GM23338 (cell line): ENCODE data around the gene ZCCHC2. TPM values are rescaled to one million over a fixed set of nuclear protein-coding genes. Genes with fewer than 3 reads are reported as not detected.
A peak's percentile ranks its signal among the peaks of the same experiment; 100 is the strongest.

Source experiments
- ATAC-seq: fragments of 200-7000 bp; cut with Tn5 transposase; 3 replicates; pipeline ENCODE4 v1.9.1; 2020
- DNase-seq: peaks from one replicate; pipeline ENCODE4 v3.0.0-alpha.2; 2015; ENCODE audit warnings: low spot score
- H2AFZ ChIP-seq: fragments of 200-600 bp; sonication (generic); 2 replicates; pipeline ENCODE4 v1.8.0; 2016; ENCODE audit warnings: antibody characterized with exemption, mild to moderate bottlenecking, moderate library complexity
- H3F3A ChIP-seq: fragments of 200-600 bp; sonication (generic); replicated peaks from 2 replicates; pipeline ENCODE4 v1.8.0; 2017; ENCODE audit warnings: antibody characterized with exemption, mixed run types, low read depth
- H3K27ac ChIP-seq: fragments of 200-600 bp; sonication (generic); 2 replicates; pipeline ENCODE4 v1.6.1; 2016; ENCODE audit warnings: low read depth
- H3K27me3 ChIP-seq: fragments of 200-600 bp; sonication (generic); 2 replicates; pipeline ENCODE4 v1.8.0; 2016; ENCODE audit warnings: mild to moderate bottlenecking, mixed run types, moderate library complexity; ENCODE audit not compliant: insufficient read depth
- H3K36me3 ChIP-seq: fragments of 200-600 bp; sonication (generic); 2 replicates; pipeline ENCODE4 v1.8.0; 2016; ENCODE audit warnings: mild to moderate bottlenecking; ENCODE audit not compliant: insufficient read depth
- H3K4me1 ChIP-seq: fragments of 200-600 bp; sonication (generic); 2 replicates; pipeline ENCODE4 v1.8.0; 2016; ENCODE audit warnings: mild to moderate bottlenecking, moderate library complexity; ENCODE audit not compliant: insufficient read depth
- H3K4me2 ChIP-seq: fragments of 200-600 bp; sonication (generic); 2 replicates; pipeline ENCODE4 v1.7.1; 2017; ENCODE audit warnings: mixed run types
- H3K4me3 ChIP-seq: fragments of 200-600 bp; sonication (generic); 2 replicates; pipeline ENCODE4 v1.6.1; 2016; ENCODE audit warnings: mixed run types
- H3K79me2 ChIP-seq: fragments of 200-600 bp; sonication (generic); replicated peaks from 2 replicates; pipeline ENCODE4 v1.8.0; 2017; ENCODE audit warnings: mild to moderate bottlenecking; ENCODE audit not compliant: insufficient read depth
- H3K9me2 ChIP-seq: fragments of 200-600 bp; sonication (generic); 2 replicates; pipeline ENCODE4 v1.8.0; 2017; ENCODE audit not compliant: insufficient read depth
- H4K20me1 ChIP-seq: fragments of 200-600 bp; sonication (generic); replicated peaks from 2 replicates; pipeline ENCODE4 v1.8.0; 2017; ENCODE audit warnings: mild to moderate bottlenecking; ENCODE audit not compliant: insufficient read depth
- H3K27ac Mint-ChIP-seq: 2 replicates; pipeline ENCODE4 v1.8.0; 2020; ENCODE audit warnings: inconsistent platforms, mild to moderate bottlenecking, moderate library complexity, mixed read lengths
- H3K27me3 Mint-ChIP-seq: 3 replicates; pipeline ENCODE4 v1.8.0; 2022; ENCODE audit warnings: low read depth, mild to moderate bottlenecking, moderate library complexity, mixed read lengths, inconsistent platforms; ENCODE audit not compliant: insufficient read depth, poor library complexity
- H3K36me3 Mint-ChIP-seq: 3 replicates; pipeline ENCODE4 v1.8.0; 2021; ENCODE audit warnings: low read depth, mild to moderate bottlenecking, inconsistent platforms, moderate library complexity, mixed read lengths
- H3K4me1 Mint-ChIP-seq: 3 replicates; pipeline ENCODE4 v1.8.0; 2020; ENCODE audit warnings: mild to moderate bottlenecking, inconsistent platforms, mixed read lengths
- H3K4me3 Mint-ChIP-seq: 3 replicates; pipeline ENCODE4 v1.8.0; 2021; ENCODE audit warnings: moderate library complexity, mild to moderate bottlenecking, inconsistent platforms, mixed read lengths
- H3K9me3 Mint-ChIP-seq: 3 replicates; pipeline ENCODE4 v1.8.0; 2020; ENCODE audit warnings: moderate library complexity, mild to moderate bottlenecking, inconsistent platforms, mixed read lengths
- CREB1 ChIP-seq: fragments of 250-450 bp; sonication (Bioruptor Pico); IDR thresholded peaks from 2 replicates; pipeline ENCODE4 v1.5.0; 2020; ENCODE audit warnings: low read depth, mild to moderate bottlenecking, moderate library complexity
- EZH2 ChIP-seq: fragments of 200-600 bp; sonication (generic); IDR thresholded peaks from one replicate; pipeline ENCODE4 v1.8.0; 2017; ENCODE audit warnings: antibody characterized with exemption, mild to moderate bottlenecking, low read depth; ENCODE audit not compliant: unreplicated experiment
- EZH2phosphoT487 ChIP-seq: fragments of 200-600 bp; sonication (generic); IDR thresholded peaks from one replicate; pipeline ENCODE4 v1.8.1; 2018; ENCODE audit warnings: antibody characterized with exemption; ENCODE audit not compliant: unreplicated experiment
- JUNB ChIP-seq: IDR thresholded peaks from one replicate; pipeline ENCODE4 v1.6.1; 2016; ENCODE audit warnings: antibody characterized with exemption; ENCODE audit not compliant: unreplicated experiment
- POLR2AphosphoS5 ChIP-seq: IDR thresholded peaks from 2 replicates; pipeline ENCODE4 v1.6.1; 2016; ENCODE audit warnings: antibody characterized with exemption, low read depth
- STAT1 ChIP-seq: IDR thresholded peaks from one replicate; pipeline ENCODE4 v1.6.1; 2016; ENCODE audit warnings: antibody characterized with exemption; ENCODE audit not compliant: unreplicated experiment
- ZNF114 ChIP-seq: fragments of 250-450 bp; sonication (Bioruptor Pico); IDR thresholded peaks from 2 replicates; pipeline ENCODE4 v1.5.0; 2020; ENCODE audit warnings: mild to moderate bottlenecking, moderate library complexity
- ZNF331 ChIP-seq: fragments of 250-450 bp; sonication (Bioruptor Pico); IDR thresholded peaks from 2 replicates; pipeline ENCODE4 v1.5.0; 2020; ENCODE audit warnings: low read depth, mild to moderate bottlenecking, moderate library complexity
- polyA plus RNA-seq: library from polyadenylated mRNA; unstranded; fragments of >200 nt; fragmentation: Nextera tagmentation; extraction: Ambion mirVana; gene quantifications from 2 replicates; pipeline ENCODE4 v1.2.1, GENCODE V29; 2016
- total RNA-seq: library from RNA; depleted of rRNA; stranded (reverse); fragments of >200 nt; shearing (Covaris generic); gene quantifications from 2 replicates; pipeline ENCODE4 v1.2.3, GENCODE V29; 2014
- TF ChIP-seq, protein P1 (sequence below): fragments of 250-450 bp; sonication (Bioruptor Pico); IDR thresholded peaks from 2 replicates; pipeline ENCODE4 v1.5.0; 2020; ENCODE audit warnings: mild to moderate bottlenecking, moderate library complexity
- TF ChIP-seq, protein P2 (sequence below): IDR thresholded peaks from 2 replicates; pipeline ENCODE4 v1.6.1; 2016; ENCODE audit warnings: antibody characterized with exemption

ZCCHC2 gene
- total and polyA plus RNA-seq, 2 experiments from 2014 or later = 5.4 to 15.4 TPM

DNA sequence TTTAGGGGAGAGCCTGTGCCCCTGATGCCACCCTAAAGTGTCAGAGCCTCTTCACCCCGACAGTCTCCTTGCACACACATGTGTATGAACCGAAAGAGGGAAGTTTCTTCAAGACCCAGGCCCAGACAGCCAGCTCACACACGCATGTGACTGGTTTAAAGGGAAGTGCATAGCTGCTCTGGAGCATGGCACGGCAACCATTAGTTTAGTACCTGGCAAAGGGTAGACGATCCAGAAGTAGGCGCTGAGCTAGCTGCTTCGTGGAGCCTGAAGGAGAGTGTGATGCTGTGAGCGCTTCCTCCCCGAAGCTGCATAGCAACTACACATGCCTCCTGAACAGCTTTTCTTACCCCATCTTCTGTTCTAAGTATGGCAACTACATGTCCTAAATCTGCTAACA lies 91.7 kb downstream of the ZCCHC2 start (continued):
- TF ChIP-seq, protein P1, sequence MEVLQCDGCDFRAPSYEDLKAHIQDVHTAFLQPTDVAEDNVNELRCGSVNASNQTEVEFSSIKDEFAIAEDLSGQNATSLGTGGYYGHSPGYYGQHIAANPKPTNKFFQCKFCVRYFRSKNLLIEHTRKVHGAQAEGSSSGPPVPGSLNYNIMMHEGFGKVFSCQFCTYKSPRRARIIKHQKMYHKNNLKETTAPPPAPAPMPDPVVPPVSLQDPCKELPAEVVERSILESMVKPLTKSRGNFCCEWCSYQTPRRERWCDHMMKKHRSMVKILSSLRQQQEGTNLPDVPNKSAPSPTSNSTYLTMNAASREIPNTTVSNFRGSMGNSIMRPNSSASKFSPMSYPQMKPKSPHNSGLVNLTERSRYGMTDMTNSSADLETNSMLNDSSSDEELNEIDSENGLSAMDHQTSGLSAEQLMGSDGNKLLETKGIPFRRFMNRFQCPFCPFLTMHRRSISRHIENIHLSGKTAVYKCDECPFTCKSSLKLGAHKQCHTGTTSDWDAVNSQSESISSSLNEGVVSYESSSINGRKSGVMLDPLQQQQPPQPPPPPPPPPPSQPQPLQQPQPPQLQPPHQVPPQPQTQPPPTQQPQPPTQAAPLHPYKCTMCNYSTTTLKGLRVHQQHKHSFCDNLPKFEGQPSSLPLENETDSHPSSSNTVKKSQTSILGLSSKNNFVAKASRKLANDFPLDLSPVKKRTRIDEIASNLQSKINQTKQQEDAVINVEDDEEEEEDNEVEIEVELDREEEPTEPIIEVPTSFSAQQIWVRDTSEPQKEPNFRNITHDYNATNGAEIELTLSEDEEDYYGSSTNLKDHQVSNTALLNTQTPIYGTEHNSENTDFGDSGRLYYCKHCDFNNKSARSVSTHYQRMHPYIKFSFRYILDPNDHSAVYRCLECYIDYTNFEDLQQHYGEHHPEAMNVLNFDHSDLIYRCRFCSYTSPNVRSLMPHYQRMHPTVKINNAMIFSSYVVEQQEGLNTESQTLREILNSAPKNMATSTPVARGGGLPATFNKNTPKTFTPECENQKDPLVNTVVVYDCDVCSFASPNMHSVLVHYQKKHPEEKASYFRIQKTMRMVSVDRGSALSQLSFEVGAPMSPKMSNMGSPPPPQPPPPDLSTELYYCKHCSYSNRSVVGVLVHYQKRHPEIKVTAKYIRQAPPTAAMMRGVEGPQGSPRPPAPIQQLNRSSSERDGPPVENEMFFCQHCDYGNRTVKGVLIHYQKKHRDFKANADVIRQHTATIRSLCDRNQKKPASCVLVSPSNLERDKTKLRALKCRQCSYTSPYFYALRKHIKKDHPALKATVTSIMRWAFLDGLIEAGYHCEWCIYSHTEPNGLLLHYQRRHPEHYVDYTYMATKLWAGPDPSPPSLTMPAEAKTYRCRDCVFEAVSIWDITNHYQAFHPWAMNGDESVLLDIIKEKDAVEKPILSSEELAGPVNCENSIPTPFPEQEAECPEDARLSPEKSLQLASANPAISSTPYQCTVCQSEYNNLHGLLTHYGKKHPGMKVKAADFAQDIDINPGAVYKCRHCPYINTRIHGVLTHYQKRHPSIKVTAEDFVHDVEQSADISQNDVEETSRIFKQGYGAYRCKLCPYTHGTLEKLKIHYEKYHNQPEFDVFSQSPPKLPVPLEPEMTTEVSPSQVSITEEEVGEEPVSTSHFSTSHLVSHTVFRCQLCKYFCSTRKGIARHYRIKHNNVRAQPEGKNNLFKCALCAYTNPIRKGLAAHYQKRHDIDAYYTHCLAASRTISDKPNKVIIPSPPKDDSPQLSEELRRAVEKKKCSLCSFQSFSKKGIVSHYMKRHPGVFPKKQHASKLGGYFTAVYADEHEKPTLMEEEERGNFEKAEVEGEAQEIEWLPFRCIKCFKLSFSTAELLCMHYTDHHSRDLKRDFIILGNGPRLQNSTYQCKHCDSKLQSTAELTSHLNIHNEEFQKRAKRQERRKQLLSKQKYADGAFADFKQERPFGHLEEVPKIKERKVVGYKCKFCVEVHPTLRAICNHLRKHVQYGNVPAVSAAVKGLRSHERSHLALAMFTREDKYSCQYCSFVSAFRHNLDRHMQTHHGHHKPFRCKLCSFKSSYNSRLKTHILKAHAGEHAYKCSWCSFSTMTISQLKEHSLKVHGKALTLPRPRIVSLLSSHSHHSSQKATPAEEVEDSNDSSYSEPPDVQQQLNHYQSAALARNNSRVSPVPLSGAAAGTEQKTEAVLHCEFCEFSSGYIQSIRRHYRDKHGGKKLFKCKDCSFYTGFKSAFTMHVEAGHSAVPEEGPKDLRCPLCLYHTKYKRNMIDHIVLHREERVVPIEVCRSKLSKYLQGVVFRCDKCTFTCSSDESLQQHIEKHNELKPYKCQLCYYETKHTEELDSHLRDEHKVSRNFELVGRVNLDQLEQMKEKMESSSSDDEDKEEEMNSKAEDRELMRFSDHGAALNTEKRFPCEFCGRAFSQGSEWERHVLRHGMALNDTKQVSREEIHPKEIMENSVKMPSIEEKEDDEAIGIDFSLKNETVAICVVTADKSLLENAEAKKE (CRISPR knock-in tag) = no peak
- TF ChIP-seq JUNB = no peak
- TF ChIP-seq CREB1 = no peak
- TF ChIP-seq POLR2AphosphoS5 = no peak
- TF ChIP-seq EZH2 = no peak
- no peak for TF ChIP-seq ZNF331
- no peak for TF ChIP-seq EZH2phosphoT487
- TF ChIP-seq STAT1 = no peak
- no peak for TF ChIP-seq ZNF114 (CRISPR knock-in tag)

DNA sequence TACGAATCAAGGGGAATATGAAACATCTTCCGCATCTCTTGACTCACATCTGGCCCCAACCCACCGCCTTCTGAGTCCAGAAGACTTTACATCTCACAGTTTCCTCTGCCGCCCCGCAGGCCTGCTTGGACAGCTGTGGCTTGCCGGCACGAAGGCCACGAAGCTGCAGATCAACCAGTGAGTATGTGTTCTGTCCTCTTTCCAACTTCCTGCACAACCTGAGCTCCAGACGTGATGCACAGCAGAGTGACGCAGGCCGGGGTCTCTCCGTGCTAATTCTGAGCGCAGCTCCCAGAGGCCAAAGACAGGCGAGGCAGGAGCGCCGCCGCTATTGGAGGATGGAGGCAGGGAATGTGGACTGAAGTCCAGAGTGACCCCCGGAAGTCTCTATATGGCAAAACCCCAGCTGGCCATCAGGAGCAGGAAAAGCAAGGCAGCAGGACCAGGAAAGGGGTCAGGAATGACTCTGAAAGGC lies 93.5 kb downstream of the ZCCHC2 start:
- ATAC-seq (no peak), DNase-seq (no peak)
- Histone ChIP-seq H3K4me3 (no peak overlapping the region), H3F3A (0 out of 2 replicates have a peak, but pooled peaks cover 6% of the 10 kb centered on the region), H3K79me2 (no peaks in the 10 kb centered on the region), H3K9me2 (no peaks in the 10 kb centered on the region), H4K20me1 (no peaks in the 10 kb centered on the region), H3K27me3 (no peaks in the 10 kb centered on the region), H2AFZ (peak overlapping the region; percentile 83; the same call in 1 of the 2 replicates), H3K4me1 (no peaks in the 10 kb centered on the region; the same call in 1 of the 2 replicates), H3K4me2 (no peak overlapping the region), H3K36me3 (no peaks in the 10 kb centered on the region), H3K27ac (no peak overlapping the region)
- H3K4me3 Mint-ChIP-seq = no peak overlapping the region
- peaks cover 2% of the 10 kb centered on the region for H3K27me3 Mint-ChIP-seq
- H3K4me1 Mint-ChIP-seq = peaks cover 8% of the 10 kb centered on the region
- H3K27ac Mint-ChIP-seq = no peak overlapping the region
- no peaks in the 10 kb centered on the region for H3K36me3 Mint-ChIP-seq
- H3K9me3 Mint-ChIP-seq = no peaks in the 10 kb centered on the region
- no peak for TF ChIP-seq POLR2AphosphoS5
- TF ChIP-seq, protein P1 (CRISPR knock-in tag) = no peak
- TF ChIP-seq, protein P2, sequence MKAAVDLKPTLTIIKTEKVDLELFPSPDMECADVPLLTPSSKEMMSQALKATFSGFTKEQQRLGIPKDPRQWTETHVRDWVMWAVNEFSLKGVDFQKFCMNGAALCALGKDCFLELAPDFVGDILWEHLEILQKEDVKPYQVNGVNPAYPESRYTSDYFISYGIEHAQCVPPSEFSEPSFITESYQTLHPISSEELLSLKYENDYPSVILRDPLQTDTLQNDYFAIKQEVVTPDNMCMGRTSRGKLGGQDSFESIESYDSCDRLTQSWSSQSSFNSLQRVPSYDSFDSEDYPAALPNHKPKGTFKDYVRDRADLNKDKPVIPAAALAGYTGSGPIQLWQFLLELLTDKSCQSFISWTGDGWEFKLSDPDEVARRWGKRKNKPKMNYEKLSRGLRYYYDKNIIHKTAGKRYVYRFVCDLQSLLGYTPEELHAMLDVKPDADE = no peak
